ENCODE data around the gene SMC1B.

DNA sequence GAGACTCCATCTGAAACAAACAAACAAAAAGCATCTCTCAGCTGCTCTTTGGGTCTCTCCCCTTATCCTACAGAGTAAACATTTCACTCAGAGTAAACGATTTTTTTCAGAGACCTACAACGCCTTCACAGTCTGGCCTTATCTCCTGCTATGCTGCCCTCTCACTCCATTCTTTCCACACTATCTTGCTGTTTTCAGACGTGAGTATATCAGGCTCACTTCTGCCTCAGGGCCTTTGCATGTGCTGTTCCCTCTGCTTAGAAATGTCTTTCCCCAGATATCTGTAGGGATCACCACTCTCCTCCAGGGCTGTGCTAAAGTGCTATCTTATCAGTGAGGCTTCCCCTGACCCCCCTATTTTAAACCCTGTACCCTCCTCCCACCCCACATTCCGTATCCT lies 6.6 kb upstream of the SMC1B start:
- TF ChIP-seq POLR2A (IDR thresholded peaks at IDR 0.05; ENCODE audit: low read depth, low read length) (no peak), POLR2AphosphoS5 (IDR thresholded peaks at IDR 0.05; ENCODE audit: low read depth, low read length) (no peak), TAF1 (IDR thresholded peaks at IDR 0.05; ENCODE audit: borderline replicate concordance, low read depth, low read length) (no peak)

Measured in GM12892 (cell line).